Measurements from ENCODE around the gene TIAM2. TPM values are rescaled to one million over a fixed set of nuclear protein-coding genes. Genes with fewer than 3 reads are reported as not detected.

The TIAM2 gene
- total RNA-seq, 2 donors from 2014 or later = 5.1 to 6.7 TPM

GRCh38 chr6:155125906-155126305 is 130.8 kb downstream of the TIAM2 start:
- H3K4me1 ChIP-seq = no peaks in the 10 kb centered on the region
- no peaks in the 10 kb centered on the region for H3K9me3 ChIP-seq
- no peak overlapping the region for H3K9ac ChIP-seq (ENCODE audit: low read depth in 2 of 2, low read length in 2 of 2)
- no peak overlapping the region for H3K27ac ChIP-seq
- intact Hi-C loops (cut with DNase I) = no loop called here
- H3K27me3 ChIP-seq = no peaks in the 10 kb centered on the region
- TF ChIP-seq, protein P1, sequence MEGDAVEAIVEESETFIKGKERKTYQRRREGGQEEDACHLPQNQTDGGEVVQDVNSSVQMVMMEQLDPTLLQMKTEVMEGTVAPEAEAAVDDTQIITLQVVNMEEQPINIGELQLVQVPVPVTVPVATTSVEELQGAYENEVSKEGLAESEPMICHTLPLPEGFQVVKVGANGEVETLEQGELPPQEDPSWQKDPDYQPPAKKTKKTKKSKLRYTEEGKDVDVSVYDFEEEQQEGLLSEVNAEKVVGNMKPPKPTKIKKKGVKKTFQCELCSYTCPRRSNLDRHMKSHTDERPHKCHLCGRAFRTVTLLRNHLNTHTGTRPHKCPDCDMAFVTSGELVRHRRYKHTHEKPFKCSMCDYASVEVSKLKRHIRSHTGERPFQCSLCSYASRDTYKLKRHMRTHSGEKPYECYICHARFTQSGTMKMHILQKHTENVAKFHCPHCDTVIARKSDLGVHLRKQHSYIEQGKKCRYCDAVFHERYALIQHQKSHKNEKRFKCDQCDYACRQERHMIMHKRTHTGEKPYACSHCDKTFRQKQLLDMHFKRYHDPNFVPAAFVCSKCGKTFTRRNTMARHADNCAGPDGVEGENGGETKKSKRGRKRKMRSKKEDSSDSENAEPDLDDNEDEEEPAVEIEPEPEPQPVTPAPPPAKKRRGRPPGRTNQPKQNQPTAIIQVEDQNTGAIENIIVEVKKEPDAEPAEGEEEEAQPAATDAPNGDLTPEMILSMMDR (IDR thresholded peaks at IDR 0.05) = no peak
- DNase-seq = no peak
- H3K36me3 ChIP-seq = no peaks in the 10 kb centered on the region
- H3K4me3 ChIP-seq = no peak overlapping the region

- intact Hi-C loops (cut with DNase I) = no loop called here
- H3K36me3 ChIP-seq = no peaks in the 10 kb centered on the region
- H3K9me3 ChIP-seq = no peaks in the 10 kb centered on the region
- DNase-seq = no peak
- H3K4me3 ChIP-seq = no peak overlapping the region
- TF ChIP-seq, protein P1 (IDR thresholded peaks at IDR 0.05) = no peak
- H3K27me3 ChIP-seq = no peaks in the 10 kb centered on the region
- H3K9ac ChIP-seq (ENCODE audit: low read depth in 2 of 2, low read length in 2 of 2) = no peak overlapping the region
- H3K4me1 ChIP-seq = no peaks in the 10 kb centered on the region
- H3K27ac ChIP-seq = no peak overlapping the region
These were observed 131.8 kb downstream of the TIAM2 start for GRCh38 chr6:155126727-155127439.

DNA sequence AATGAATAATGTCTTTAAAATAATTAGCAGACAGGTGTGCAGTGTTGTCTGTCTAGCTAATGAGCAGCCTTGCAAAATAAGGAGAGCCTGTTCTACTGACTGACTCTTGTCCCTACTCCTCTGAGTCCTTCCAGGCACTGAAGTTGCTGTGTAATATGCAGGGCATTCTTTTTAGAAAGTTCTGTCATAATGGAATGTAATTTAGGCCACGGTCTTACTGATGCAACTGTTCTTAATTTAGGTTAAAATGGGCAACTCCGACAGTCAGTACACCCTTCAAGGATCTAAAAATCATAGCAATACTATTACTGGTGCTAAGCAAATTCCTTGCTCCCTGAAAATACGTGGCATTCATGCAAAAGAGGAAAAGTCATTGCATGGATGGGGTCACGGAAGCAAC is 133.9 kb downstream of the TIAM2 start:
- no peak for DNase-seq
- Histone ChIP-seq H3K27ac (no peak overlapping the region), H3K9me3 (no peaks in the 10 kb centered on the region), H3K36me3 (no peaks in the 10 kb centered on the region), H3K4me1 (no peaks in the 10 kb centered on the region), H3K4me3 (no peak overlapping the region), H3K9ac (ENCODE audit: low read depth in 2 of 2, low read length in 2 of 2) (no peak overlapping the region), H3K27me3 (no peaks in the 10 kb centered on the region)
- TF ChIP-seq, protein P1 (IDR thresholded peaks at IDR 0.05) = no peak
- intact Hi-C loops (cut with DNase I) = no loop called here

GRCh38 chr6:155129744-155130143 is 134.6 kb downstream of the TIAM2 start:
- H3K36me3 ChIP-seq = no peaks in the 10 kb centered on the region
- intact Hi-C loops (cut with DNase I) = no loop called here
- no peak overlapping the region for H3K4me3 ChIP-seq
- H3K27me3 ChIP-seq = no peaks in the 10 kb centered on the region
- H3K9me3 ChIP-seq = no peaks in the 10 kb centered on the region
- TF ChIP-seq, protein P1 (IDR thresholded peaks at IDR 0.05) = no peak
- H3K4me1 ChIP-seq = no peaks in the 10 kb centered on the region
- no peak for DNase-seq
- no peak overlapping the region for H3K27ac ChIP-seq
- no peak overlapping the region for H3K9ac ChIP-seq (ENCODE audit: low read depth in 2 of 2, low read length in 2 of 2)

DNA sequence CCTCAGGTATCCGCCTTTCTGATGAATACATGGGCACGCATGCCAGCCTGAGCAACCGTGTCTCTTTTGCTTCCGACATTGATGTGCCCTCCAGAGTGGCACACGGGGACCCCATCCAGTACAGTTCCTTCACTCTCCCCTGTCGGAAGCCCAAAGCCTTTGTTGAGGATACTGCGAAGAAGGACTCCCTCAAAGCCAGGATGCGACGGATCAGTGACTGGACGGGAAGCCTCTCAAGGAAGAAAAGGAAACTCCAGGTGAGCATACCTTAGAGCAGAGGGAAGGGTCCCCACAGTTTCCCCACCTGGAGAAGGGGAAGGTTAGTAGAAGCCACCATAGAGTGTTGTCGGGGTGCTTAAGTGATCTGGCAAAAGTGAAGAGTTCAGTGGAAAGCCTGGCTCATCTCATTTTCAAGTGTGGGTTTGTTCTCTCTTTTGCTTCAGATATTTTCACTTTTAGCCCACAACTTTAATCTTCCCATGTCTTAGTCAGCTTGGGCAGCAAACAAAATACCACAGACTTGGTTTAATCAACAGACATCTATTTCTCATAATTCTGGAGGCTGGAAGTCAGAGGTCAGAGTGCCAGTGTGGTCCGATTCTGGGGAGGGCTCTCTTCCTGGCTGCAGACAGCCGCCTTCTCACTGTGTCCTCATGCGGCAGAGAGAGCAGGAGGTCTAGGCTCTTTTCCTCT is 135.2 kb downstream of the TIAM2 start:
- TF ChIP-seq, protein P1 (IDR thresholded peaks at IDR 0.05) = no peak
- no peak for DNase-seq
- Histone ChIP-seq H3K4me3 (no peak overlapping the region), H3K36me3 (no peaks in the 10 kb centered on the region), H3K9ac (ENCODE audit: low read depth in 2 of 2, low read length in 2 of 2) (no peak overlapping the region), H3K27me3 (no peaks in the 10 kb centered on the region), H3K27ac (no peak overlapping the region), H3K4me1 (no peaks in the 10 kb centered on the region), H3K9me3 (no peaks in the 10 kb centered on the region)
- intact Hi-C loops (cut with DNase I) = no loop called here
